RWPE1 (cell line): ENCODE data around the gene NUDC.

Experiments used
- CTCF ChIA-PET: fragments of 350-600 bp; sonication (Branson Sonifier 250); formaldehyde crosslinking; extraction: SDS; loops from one replicate; lab custom pipeline; 2021; lab: Yijun Ruan, JAX
- POLR2A ChIA-PET: fragments of 400-600 bp; formaldehyde crosslinking; extraction: SDS; loops from one replicate; lab custom pipeline; 2020; ENCODE audit warnings: antibody characterized with exemption; ENCODE audit not compliant: low non-redundant PET; lab: Yijun Ruan, JAX
- DNase-seq: peaks from one replicate; pipeline ENCODE4 v3.0.0; 2012; ENCODE audit warnings: low spot score
- H3K27ac ChIP-seq: fragments of 450-650 bp; 2 replicates; pipeline ENCODE4 v1.5.1; 2017
- TF ChIP-seq, protein P1 (sequence below): fragments of 450-650 bp; conservative IDR thresholded peaks from 2 replicates; pipeline ENCODE4 v1.5.1; 2017; ENCODE audit warnings: low read depth, mild to moderate bottlenecking

NUDC gene

DNA sequence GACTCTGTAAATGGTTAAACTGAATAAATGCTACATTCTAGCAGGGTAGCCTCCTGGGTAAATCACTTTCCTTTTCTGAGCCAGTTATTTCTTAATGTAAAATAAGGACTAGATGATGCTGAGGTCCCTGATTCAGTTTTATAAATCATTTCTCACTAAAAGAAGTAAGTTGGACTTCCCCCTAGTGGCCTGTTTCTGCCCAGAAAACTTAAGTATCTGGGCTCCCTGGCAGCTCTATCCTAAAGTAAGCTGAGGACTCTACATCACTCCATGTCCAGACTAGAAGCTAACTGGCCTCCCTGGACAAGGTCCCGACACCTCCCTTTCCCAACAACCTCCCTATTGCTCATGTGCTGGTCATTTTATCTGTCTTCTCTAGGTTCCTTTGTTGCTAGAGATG lies 34.4 kb upstream of the NUDC start:
- no peak for DNase-seq
- CTCF ChIA-PET, result interaction anchor here (0.6 to 1.3 kb wide), 11 partner anchors 23 to 488 kb away, joined by 3 to 6 read pairs (median 3); partner anchors contain the start of gene SFN
- TF ChIP-seq, protein P1, sequence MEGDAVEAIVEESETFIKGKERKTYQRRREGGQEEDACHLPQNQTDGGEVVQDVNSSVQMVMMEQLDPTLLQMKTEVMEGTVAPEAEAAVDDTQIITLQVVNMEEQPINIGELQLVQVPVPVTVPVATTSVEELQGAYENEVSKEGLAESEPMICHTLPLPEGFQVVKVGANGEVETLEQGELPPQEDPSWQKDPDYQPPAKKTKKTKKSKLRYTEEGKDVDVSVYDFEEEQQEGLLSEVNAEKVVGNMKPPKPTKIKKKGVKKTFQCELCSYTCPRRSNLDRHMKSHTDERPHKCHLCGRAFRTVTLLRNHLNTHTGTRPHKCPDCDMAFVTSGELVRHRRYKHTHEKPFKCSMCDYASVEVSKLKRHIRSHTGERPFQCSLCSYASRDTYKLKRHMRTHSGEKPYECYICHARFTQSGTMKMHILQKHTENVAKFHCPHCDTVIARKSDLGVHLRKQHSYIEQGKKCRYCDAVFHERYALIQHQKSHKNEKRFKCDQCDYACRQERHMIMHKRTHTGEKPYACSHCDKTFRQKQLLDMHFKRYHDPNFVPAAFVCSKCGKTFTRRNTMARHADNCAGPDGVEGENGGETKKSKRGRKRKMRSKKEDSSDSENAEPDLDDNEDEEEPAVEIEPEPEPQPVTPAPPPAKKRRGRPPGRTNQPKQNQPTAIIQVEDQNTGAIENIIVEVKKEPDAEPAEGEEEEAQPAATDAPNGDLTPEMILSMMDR, result peak; percentile 62
- POLR2A ChIA-PET, result no interaction called here
- peak overlapping the region; percentile 54 for H3K27ac ChIP-seq

DNA sequence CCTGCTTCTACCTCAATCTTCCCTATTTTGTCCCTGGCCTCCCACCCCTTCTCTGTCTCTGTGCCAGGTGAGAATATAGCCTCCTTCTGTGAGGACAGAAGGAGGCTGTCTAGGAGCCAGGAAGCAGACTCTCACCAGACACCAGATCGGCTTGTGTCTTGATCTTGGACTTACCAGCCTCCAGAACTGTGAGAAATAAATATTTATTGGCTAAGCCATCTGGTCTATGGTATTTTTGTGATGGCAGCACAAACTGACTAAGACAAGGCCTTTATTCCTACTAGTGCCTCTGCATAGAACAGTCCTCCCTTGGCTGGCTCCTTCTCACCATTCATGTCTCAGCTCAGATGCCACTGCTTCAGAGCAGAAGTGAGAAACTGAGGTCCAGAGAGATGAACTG lies 33.3 kb upstream of the NUDC start:
- ChIA-PET POLR2A (no interaction called here), CTCF (interaction anchor here (1.0 to 1.2 kb wide), 3 partner anchors 24 to 91 kb away, joined by 3 to 4 read pairs (median 3); no protein-coding TSS in a partner anchor)

DNA sequence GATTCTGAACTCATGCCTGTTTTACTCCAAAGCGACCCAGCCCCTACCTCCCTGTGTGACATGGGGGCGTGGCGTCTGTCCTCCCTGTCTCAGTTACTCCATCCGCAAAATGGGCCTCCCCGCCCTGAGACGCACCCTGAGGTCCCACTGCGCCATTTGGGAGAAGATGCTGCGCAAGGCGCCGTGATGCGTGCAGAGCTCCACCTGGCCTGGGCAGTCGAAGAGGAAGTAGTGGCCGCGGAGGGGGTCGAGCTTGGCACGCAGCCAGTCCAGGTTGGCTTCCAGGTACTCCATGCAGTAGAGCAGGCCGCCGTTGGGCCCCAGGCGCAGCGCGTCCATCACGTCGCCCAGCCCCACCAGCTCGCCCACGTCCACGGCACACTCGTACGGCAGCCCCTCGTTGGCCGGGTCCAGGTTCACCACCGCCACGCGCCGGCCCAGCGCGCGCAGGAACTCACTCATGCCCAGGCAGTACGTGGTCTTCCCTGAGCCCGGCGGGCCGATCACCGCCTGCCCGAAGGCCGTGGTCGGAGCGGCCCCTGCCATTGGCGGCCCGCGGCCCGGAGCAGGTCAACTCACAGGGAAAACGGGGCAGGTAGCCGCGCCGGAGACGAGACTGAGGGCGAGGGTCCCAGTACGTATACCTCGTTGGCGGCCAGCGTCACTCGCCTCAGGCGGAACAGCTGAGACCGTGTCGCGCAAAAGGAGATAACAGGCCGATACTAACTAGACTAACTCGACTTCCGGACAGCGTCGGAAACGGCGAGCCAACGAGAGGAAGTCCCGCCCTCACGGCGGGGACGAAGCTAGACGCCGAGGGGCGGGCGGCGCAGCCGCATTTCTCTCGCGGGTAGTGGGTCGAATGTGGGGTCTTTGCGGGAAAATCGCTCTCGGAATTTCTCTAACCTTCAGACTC lies 31.7 kb upstream of the NUDC start, which contains the start of gene GPN2:
Gene GPN2, minus strand, starts transcription at position 733 of the 916 bp plus-strand sequence. Its CDS starts 187 bp downstream, at position 546.
- DNase-seq, result peak; percentile 67
- CTCF ChIA-PET, result interaction anchor here (0.6 to 1.0 kb wide), 6 partner anchors 11 to 288 kb away, joined by 3 to 6 read pairs (median 3); no protein-coding TSS in a partner anchor
- TF ChIP-seq, protein P1, result no peak
- peak within 1 kb of the TSS; percentile 87 for H3K27ac ChIP-seq
- POLR2A ChIA-PET, result interaction anchor here (0.9 to 1.1 kb wide), 3 partner anchors 30 to 70 kb away, joined by 3 to 4 read pairs (median 3); partner anchors contain the start of gene KDF1

More for the DNA sequence above, 33.3 kb upstream of the NUDC start:
- DNase-seq, result no peak
- peak overlapping the region; percentile 54 for H3K27ac ChIP-seq
- TF ChIP-seq, protein P1, result no peak

DNA sequence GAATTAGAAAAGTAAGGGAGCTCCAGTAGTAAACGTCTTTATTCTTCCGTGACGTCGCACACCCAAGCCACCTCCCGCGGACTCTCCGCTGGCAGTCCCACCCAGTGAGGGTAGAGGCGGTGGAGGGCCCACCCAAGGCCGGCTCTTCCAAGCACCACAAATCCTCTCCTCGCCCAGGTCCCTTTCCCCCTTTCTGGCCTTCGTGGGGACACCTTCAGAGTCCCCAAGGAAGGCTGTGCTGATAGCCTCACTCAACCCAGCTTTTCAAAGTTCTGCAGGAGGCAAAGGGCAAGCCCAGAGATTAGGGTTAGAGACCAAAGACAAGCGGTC lies 31.1 kb upstream of the NUDC start:
- CTCF ChIA-PET, result interaction anchor here (1.0 kb wide), 3 partner anchors 12 to 288 kb away, joined by 3 to 6 read pairs (median 3); no protein-coding TSS in a partner anchor

DNA sequence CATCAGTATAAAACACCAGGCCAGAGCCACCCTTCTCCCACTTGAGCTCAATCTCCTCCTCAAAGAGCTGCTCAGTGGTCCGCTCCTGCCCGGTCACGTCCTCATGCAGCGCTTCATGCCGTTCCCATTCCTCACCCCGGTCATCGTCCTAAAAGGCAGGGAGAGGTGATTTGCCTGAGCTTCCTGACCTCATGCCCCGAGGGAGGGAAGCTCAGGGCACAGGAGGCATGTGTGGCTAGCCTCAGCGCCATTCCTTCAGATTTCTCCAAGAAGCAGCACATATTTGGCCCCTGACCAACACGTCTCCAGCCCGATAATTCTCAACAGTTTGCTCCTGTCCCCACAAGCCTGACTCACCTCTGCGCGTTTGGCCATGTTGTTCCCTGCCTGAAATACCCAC lies 27.3 kb upstream of the NUDC start:
- peak overlapping the region; percentile 93 for H3K27ac ChIP-seq
- TF ChIP-seq, protein P1, result no peak

More for the DNA sequence above, 31.1 kb upstream of the NUDC start:
- POLR2A ChIA-PET, result interaction anchor here (0.9 to 1.1 kb wide), 3 partner anchors 29 to 70 kb away, joined by 3 to 4 read pairs (median 3); partner anchors contain the start of gene KDF1
- DNase-seq, result no peak
- TF ChIP-seq, protein P1, result no peak
- peak overlapping the region; percentile 87 for H3K27ac ChIP-seq

DNA sequence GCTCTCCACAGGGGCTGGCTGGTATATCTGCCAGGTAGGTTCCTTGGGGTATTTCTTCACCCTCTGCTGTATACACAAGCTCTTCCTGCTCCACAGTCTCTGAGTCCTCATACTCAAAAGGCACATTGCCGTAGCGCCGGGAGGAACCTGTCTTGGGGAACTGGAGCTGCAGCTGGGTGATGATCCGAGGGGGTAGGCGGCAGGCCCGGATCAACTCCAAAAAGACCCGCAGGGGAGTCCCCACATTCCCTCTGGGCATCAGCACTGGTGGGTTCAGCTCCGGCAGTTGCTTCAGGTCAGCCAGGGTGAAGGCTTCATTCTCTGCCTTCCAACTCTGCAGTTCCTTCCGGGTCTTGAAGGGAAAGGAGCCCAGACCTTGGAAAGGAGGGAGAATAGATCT lies 24.2 kb upstream of the NUDC start:
- 0 out of 2 replicates have a peak overlapping the region, but pooled peaks have one; percentile 12 for H3K27ac ChIP-seq
- TF ChIP-seq, protein P1, result no peak
- CTCF ChIA-PET, result no interaction called here
- no peak for DNase-seq
- POLR2A ChIA-PET, result no interaction called here

More for the DNA sequence above, 27.3 kb upstream of the NUDC start:
- CTCF ChIA-PET, result interaction anchor here (1.0 kb wide), 1 partner anchor 32 kb away, joined by 3 read pairs; no protein-coding TSS in a partner anchor
- peak; percentile 87 for DNase-seq
- POLR2A ChIA-PET, result no interaction called here
